Measurements from ENCODE around the gene LRRD1.

- TF ChIP-seq POLR2A (IDR thresholded peaks at IDR 0.05; ENCODE audit: extremely low read depth, insufficient read length) (no peak), CTCF (IDR thresholded peaks at IDR 0.05; ENCODE audit: low read depth, low read length) (no peak), MAX (IDR thresholded peaks at IDR 0.05; ENCODE audit: low read depth, low read length) (no peak)
Measured at GRCh38 chr7:92228100-92228499, 49.2 kb upstream of the LRRD1 start.

All from NB4 (cell line).